Measurements from ENCODE around the gene H2BW1. TPM values are rescaled to one million over a fixed set of nuclear protein-coding genes. Genes with fewer than 3 reads are reported as not detected.
"Not testable (repeated sequence)": the region's sequence is repeated elsewhere in the genome, so short reads cannot be mapped to it uniquely, and the experiment has no call there.

Gene H2BW1
- polyA plus RNA-seq, 3 donors = not detected

DNA sequence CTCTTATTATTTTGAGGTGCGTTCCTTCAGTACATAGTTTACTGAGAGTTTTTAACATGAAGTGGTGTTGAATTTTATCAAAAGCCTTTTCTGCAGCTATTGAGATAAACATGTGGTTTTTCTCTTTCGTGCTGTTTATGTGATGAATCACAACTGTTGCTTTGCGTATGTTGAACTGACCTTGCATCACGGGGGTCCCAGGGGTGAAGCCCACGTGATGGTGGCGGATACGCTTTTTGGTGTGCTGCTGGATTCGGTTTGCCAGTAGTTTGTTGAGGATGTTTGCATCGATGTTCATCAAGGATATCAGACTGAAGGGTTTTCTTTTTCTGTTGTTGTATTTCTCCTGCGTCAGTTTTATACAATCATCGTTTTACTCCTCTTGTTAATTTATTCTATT lies 4.6 kb upstream of the H2BW1 start:
- no peak overlapping the region for H3K27ac ChIP-seq (ENCODE audit: low read depth in 1 of 2, low read length in 2 of 2)
- no peak overlapping the region for H3K4me3 Mint-ChIP-seq
- H3K79me2 ChIP-seq (ENCODE audit: insufficient read depth, low read length) = no peaks in the 10 kb centered on the region
- no peak overlapping the region for H3K9ac ChIP-seq (ENCODE audit: insufficient read depth, low read length, poor library complexity, severe bottlenecking)
- H3K36me3 ChIP-seq (replicated peaks in 1 of 2; ENCODE audit: control insufficient read depth in 1 of 2, insufficient read depth in 2 of 2, low read length in 2 of 2) = no peaks in the 10 kb centered on the region
- H3K27me3 Mint-ChIP-seq (ENCODE audit: low read depth in 3 of 3) = peaks cover 1 to 11% (median 3%) of the 10 kb centered on the region in 3 donors
- no peaks in the 10 kb centered on the region for H4K20me1 ChIP-seq (ENCODE audit: insufficient read depth, low read length)
- no peak overlapping the region for H2AFZ ChIP-seq (ENCODE audit: insufficient read depth, low read depth, low read length, poor library complexity, severe bottlenecking)
- H3K4me3 ChIP-seq (replicated peaks in 1 of 3; ENCODE audit: low read depth in 2 of 3, low read length in 3 of 3) = no peak overlapping the region
- WGBS (ENCODE audit: insufficient coverage) = 100% methylated on average over 4 of the region's 11 CpGs
- H3K4me1 ChIP-seq (ENCODE audit: control insufficient read depth in 1 of 2, insufficient read depth in 2 of 2, low read length in 2 of 2) = no peaks in the 10 kb centered on the region
- no peaks in the 10 kb centered on the region for H3K9me3 ChIP-seq (replicated peaks in 1 of 2; ENCODE audit: control insufficient read depth in 1 of 2, insufficient read depth in 1 of 2, low read length in 2 of 2)
- peaks cover 0 to 7% (median 2%) of the 10 kb centered on the region in 7 donors for H3K9me3 Mint-ChIP-seq
- no peaks in the 10 kb centered on the region for H3K27me3 ChIP-seq (ENCODE audit: control insufficient read depth in 2 of 2, insufficient read depth in 2 of 2, low read length in 2 of 2)
- H3K27ac Mint-ChIP-seq = no peak overlapping the region
- TF ChIP-seq, protein P1, sequence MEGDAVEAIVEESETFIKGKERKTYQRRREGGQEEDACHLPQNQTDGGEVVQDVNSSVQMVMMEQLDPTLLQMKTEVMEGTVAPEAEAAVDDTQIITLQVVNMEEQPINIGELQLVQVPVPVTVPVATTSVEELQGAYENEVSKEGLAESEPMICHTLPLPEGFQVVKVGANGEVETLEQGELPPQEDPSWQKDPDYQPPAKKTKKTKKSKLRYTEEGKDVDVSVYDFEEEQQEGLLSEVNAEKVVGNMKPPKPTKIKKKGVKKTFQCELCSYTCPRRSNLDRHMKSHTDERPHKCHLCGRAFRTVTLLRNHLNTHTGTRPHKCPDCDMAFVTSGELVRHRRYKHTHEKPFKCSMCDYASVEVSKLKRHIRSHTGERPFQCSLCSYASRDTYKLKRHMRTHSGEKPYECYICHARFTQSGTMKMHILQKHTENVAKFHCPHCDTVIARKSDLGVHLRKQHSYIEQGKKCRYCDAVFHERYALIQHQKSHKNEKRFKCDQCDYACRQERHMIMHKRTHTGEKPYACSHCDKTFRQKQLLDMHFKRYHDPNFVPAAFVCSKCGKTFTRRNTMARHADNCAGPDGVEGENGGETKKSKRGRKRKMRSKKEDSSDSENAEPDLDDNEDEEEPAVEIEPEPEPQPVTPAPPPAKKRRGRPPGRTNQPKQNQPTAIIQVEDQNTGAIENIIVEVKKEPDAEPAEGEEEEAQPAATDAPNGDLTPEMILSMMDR (IDR thresholded peaks at IDR 0.05) = no peak
- H3K4me1 Mint-ChIP-seq = no peaks in the 10 kb centered on the region
- no peak overlapping the region for H3K4me2 ChIP-seq (replicated peaks; ENCODE audit: extremely low read depth, low read length, poor library complexity, severe bottlenecking)
- intact Hi-C loops (cut with micrococcal nuclease) = no loop called here
- no peaks in the 10 kb centered on the region for H3K36me3 Mint-ChIP-seq
- DNase-seq = no peak

- H2AFZ ChIP-seq (ENCODE audit: insufficient read depth, low read depth, low read length, poor library complexity, severe bottlenecking); H3K9ac ChIP-seq (ENCODE audit: insufficient read depth, low read length, poor library complexity, severe bottlenecking); H3K4me1 Mint-ChIP-seq; H3K27ac ChIP-seq (ENCODE audit: low read depth in 1 of 2, low read length in 2 of 2); intact Hi-C loops (cut with micrococcal nuclease); H4K20me1 ChIP-seq (ENCODE audit: insufficient read depth, low read length); H3K4me3 Mint-ChIP-seq; H3K4me1 ChIP-seq (ENCODE audit: control insufficient read depth in 1 of 2, insufficient read depth in 2 of 2, low read length in 2 of 2); H3K4me2 ChIP-seq (replicated peaks; ENCODE audit: extremely low read depth, low read length, poor library complexity, severe bottlenecking); H3K9me3 ChIP-seq (replicated peaks in 1 of 2; ENCODE audit: control insufficient read depth in 1 of 2, insufficient read depth in 1 of 2, low read length in 2 of 2); H3K4me3 ChIP-seq (replicated peaks in 1 of 3; ENCODE audit: low read depth in 2 of 3, low read length in 3 of 3); H3K27ac Mint-ChIP-seq; H3K36me3 ChIP-seq (replicated peaks in 1 of 2; ENCODE audit: control insufficient read depth in 1 of 2, insufficient read depth in 2 of 2, low read length in 2 of 2); H3K27me3 ChIP-seq (ENCODE audit: control insufficient read depth in 2 of 2, insufficient read depth in 2 of 2, low read length in 2 of 2); H3K36me3 Mint-ChIP-seq; DNase-seq; H3K79me2 ChIP-seq (ENCODE audit: insufficient read depth, low read length): not testable (repeated sequence)
- Mint-ChIP-seq H3K9me3 (peaks cover 0 to 13% (median 3%) of the 10 kb centered on the region in 7 donors), H3K27me3 (ENCODE audit: low read depth in 3 of 3) (peaks cover 0 to 10% (median 0%) of the 10 kb centered on the region in 3 donors)
- WGBS (ENCODE audit: insufficient coverage) = no CpG with 5 or more reads among the region's 8 CpGs
Measured at GRCh38 chrX:104015576-104015975, 2.1 kb upstream of the H2BW1 start.
